GM18519 (cell line): ENCODE results near the gene SLC2A4RG.
"Not testable (repeated sequence)": the region's sequence is repeated elsewhere in the genome, so short reads cannot be mapped to it uniquely, and the experiment has no call there.

Experiments
- ATAC-seq: cut with Tn5 transposase; IDR thresholded peaks from one replicate; pipeline ENCODE4 v1.9.1; 2021; ENCODE audit warnings: mild to moderate bottlenecking, moderate library complexity; ENCODE audit not compliant: unreplicated experiment, low FRiP score

SLC2A4RG gene

DNA sequence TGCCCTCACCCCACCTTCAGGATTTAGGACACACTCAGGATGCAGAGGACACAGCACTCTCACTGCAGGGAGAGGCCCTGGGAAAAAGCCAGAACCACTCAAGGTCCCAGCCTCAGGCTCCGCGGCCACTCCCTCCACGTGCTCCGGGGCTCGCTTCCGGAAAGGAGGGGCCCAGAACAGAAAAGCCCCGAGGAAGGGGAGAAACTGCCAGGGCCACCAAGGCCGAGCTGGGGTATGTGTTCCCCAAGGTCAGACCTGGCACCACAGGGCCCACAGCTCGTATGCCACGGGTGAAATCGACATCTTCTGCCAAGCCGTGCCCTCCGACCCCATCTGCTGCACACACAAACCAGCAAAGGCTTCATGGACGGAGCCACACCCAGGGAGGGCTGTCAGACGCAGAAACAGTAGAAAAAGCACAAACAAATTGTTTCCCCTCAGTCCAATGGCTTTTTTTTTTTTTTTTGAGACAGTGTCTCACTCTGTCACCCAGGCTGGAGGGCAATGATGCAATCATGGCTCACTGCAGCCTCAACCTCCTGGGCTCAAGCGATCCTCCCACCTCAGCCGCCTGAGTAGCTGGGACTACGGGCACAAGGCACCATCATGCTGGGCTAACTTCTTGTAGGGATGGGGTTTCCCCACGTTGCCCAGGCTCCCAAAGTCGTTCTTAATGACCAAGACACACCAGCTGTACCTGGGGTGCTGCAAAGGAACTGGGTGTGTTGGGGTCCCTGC, 33.4 kb downstream of the SLC2A4RG start:
- no peak for ATAC-seq

DNA sequence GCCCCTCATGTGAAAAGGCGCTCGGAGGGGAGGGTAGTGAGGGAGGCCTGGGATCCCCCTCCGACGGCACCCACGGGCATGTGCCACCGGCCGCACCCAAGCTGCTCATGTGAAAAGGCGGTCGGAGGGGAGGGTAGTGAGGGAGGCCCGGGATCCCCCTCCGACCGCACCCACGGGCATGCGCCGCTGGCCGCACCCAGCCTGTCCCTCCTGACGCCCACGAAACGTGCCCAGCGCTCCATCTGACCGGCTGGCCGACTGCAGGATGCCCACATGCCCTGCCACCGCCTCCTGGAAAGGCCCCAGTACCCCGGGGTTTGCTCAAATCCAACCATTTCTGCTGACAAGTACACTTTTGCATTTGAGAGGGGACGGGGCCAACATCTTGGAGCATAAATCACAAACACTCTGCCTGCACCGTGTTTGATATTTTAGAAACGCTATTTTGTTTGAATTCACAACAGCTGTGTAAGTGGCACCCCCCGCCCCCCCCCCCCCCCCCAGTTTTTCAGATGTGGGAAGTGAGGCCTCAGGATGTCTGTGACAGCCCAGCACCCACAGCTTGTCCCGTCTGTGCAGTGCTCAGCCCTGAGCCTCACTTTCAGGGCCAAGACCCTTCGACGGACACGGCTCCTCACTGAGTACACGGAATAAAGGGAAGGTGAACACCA, 34.1 kb downstream of the SLC2A4RG start:
- ATAC-seq = no peak

DNA sequence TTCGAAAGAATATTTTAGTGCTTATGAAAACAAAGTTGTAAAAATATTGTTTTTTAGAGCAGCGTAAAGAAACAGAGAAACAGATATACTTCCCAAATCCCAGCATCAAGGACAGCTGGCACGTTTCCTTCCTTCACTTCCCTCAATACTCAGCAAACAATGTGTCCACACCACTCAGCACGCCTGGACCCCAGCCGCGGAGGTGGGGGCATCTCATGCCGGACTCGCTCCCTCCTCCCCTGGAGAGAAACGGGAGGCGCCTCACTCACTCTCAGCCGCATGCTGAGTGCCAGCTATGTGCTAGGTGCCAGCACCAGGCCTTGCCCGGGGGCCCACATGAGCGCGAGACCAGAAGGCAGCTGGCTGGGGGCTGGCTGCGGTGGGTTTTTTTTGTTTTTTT, 34.7 kb downstream of the SLC2A4RG start:
- no peak for ATAC-seq

DNA sequence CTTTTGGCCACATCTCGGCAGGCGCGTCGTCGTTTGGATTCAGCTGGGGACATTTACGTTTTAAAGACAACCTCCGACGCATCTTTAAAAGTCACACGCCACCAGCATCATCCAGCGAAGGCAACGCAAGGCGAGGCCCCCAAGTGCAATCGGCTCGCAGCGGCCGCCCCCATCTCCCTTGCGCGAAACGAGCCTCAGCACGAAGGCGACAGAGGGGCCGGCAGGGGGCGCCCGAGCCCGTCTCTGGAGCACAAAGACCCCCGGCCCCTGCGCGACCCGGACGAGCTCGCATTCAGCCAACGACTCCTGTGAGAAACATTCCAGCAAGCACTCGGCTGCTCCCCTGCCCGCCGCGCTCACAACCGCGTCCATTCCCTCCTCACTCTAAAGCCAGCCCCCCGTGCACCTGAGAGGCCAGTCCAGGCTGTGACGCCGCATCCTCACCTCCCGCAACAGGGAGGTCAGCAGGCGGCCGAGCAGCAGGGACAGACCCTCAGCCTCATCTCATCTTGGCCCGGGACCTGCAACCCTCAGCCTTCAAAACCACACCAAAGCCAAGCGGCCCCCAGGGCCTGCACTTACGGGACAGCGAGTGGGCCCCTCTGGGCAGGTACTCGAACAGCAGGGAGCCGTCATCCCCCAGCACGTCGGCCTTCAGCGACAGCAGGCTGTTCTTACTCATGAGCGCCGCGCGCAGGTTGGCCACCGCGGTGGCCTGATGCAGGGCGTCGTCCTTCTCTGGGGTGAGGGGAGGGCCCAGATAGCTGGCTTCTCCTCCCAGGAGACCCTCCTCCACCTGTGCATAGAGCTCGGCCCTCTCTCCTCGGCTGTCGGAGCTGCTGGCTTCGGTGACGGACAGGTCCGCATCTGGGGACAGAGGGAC, 35.8 kb downstream of the SLC2A4RG start:
- ATAC-seq = no peak

DNA sequence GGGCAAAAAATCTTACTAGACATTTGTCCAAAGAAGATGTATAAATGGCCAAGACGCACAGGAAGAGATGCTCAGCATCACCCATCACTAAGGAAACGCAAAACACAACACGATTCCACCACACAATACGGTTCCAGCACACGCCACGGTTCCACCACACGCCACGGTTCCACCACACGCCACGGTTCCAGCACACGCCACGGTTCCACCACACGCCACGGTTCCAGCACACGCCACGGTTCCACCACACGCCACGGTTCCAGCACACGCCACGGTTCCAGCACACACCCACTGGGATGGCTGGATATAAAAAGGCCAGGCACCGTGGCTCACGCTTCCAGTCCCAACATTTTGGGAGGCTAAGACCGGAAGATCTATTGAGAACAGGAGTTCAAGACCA, 37.3 kb downstream of the SLC2A4RG start:
- not testable (repeated sequence) for ATAC-seq

DNA sequence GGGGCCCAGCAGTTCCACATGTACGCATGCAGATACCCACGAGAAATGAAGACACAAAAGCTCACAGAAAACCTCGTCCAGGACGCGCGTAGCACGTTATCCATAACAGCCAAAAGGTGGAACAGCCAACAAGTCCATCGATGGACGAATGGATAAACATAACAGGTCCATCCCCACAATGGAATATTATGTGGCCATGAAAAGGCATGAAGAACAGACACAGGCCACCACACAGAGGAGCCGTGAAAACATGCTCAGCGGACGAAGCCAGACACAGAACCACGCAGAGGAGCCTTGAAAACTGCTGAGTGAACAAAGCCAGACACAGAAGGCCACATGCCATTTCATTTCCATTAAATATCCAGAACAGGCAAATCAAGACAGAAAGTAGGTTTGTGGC, 38.0 kb downstream of the SLC2A4RG start:
- no peak for ATAC-seq

DNA sequence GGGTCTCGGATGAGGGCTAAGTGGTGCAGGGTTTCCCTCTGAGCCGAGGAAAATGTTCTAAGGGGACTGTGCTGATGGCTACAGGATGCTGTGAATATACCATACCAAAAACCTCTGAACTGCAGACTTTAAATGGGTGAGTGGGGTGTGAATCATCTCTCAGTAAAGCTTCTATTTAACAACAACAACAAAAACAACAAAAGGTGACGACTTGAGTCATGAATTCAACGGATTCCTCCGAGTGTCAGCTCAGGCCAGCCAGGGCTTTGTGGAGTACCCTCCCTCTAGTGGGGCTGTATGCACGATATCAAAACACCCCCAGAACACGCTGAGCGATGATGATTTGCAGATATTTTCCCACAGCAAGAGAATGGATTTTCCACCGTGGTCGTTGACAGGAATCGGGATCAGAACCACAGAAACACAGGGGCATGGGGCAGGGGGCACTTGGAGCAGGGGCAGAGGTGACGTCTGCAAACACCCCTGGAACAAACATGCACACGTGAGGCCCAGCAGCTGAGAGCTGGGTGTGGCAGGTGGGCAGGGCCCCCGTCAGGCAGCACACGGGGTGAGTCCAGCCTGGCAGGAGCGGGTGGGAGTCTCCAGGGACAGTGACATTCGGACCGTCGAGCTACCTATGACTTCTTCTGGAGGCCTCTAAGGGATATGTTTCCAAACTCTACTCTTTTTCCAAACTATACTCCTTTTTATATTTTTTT, 38.6 kb downstream of the SLC2A4RG start:
- no peak for ATAC-seq

DNA sequence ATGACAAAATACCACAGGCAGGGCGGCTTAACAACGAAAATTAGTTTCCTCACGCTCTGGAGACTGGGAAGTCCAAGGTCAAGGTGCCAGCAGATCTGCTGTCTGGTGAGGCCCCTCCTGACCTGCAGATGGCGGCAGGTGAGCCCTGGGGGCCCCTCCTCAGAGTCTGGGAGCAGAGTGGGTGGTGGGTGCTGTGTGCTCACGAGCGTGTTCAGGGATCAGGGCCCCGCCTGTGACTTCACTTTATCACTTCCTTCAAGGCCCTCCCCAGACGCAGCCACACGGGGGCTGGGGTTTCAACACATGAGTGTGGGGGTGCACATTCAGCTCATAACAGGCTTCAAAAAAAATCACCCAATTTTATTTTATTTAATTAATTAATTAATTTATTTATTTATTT, 39.3 kb downstream of the SLC2A4RG start:
- no peak for ATAC-seq

DNA sequence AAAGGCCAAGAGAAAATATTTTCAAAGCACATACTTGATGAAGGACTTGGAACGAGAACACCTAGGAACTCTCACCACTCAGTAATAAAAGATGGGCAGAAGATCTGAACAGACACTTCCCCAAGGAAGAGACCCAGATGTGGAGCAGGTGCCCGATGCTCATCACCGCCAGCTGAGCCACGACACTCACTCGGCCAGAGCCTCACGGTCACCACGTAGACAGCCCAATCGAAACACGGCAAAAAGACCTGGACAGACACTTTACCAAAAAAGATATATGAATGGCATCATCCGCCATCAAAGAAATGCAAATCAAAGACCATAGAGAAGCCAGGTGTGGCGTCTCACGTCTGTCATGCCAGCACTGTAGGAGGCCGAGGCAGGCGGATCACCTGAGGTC, 41.6 kb downstream of the SLC2A4RG start:
- ATAC-seq = no peak

DNA sequence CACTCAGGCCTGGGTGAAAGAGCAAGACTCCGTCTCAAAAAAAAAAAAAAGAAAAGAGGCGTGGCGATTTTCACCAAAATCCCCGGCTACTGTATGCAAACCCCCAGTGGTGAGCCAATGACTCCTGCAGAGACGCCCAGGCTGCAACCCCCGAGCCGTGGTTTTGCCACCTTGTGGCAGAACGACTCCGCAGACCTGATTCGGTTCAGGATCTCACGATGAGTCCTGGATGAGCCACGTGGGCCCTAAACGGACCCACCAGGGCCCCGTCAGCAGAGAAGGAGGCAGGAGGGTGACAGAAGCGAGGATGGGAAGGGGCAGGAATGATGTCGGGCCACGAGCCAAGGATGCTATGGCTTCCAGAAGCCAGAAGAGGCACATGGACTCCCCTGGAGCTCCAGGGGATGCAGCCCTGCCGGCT, 42.5 kb downstream of the SLC2A4RG start:
- ATAC-seq = no peak

DNA sequence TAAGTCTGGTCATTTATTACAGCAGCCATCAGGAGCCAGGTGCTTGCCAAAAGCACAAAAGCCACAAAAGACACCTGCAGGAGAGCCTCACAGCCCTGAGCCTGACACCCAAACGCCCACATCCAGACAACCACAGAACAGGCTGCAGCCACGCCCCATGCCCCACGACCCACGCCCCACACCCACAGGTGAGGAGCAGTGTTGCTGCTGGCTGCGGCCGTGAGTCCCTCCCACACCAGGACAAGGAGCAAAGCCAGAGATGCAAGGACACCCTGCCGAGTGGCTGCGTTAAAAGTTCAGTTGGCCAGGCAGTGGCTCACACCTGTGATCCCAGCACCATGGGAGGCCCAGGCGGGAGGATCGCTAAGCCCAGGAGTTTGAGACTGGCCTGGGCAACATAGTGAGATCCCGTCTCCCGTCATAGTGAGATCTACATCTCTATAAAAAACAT, 43.0 kb downstream of the SLC2A4RG start:
- no peak for ATAC-seq

DNA sequence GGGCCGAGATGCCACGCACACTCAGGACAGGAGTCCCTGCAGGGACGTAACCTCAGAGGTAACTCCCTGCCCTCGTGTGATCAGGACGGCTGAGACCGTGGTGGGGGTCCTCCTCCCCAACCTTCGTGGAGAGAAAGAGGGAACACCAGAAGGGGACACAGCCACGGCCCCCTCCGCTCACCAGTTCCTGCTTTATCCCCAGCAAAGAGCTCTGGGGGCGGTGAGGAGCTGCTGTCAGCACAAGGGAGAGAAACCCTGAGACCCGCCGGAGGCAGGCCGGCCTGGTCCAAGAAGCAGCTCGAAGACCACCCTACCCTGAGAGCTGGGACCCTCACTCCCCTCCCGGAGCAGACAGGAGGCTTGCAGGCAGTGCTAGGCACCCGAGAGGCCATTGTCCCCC, 44.4 kb downstream of the SLC2A4RG start:
- ATAC-seq = no peak

DNA sequence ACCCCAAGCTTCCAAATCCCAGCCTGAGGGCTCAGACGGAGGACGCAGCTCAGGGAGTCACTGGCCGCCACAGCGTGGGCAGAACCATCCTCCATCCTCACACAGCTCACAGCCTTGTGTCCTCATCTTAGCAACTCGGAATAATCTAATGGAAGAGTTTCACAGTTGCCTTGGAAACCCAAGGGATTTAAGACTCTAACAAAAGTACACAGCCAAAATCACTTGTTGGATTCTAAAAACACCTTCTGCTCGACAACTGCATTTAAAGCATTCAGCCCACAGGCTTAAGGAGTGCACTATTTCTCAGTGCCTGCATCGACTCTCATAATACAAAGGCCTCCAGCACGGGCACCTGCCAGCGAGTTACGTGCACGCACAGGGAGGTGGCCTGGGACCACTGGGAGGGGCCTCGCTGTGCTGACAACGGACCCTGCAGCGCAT, 46.1 kb downstream of the SLC2A4RG start:
- ATAC-seq = no peak

DNA sequence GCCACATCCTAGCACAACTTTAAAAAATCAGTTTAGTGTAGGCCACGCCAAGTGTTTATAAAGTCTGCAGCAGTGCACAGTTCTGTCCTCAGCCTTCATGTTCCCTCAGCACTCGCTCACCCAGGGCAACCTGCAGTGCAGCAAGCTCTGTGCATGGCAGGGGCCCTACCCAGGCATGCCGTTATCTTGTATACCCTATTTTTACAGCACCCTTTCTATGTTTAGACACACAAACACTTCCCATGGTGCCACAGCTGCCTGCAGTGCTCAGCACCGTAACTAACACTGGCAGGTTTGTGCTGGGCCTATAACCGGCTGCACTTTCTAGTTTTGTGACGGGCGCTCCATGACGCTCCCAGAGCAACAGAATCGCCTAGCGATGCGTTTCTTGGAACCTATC, 47.7 kb downstream of the SLC2A4RG start:
- ATAC-seq = no peak

DNA sequence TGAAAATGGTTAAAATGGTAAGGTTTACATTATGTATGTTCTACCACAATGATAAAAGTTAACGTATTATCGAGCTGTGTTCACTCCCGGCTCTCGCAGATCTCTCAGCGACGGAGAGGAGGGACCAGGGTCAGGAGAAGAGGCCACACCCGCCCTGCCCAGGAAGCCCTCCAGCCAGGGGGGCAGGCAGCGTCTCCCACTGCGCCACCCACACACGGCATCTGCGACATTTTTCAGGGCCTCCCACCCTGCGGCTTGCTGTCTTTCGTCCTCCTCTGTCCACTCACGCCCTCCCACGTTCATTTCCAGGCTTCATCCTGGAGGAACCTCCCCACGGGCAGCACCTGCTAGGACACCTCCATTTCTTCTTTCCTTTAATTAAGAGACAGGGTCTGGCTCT, 48.2 kb downstream of the SLC2A4RG start:
- ATAC-seq = no peak

DNA sequence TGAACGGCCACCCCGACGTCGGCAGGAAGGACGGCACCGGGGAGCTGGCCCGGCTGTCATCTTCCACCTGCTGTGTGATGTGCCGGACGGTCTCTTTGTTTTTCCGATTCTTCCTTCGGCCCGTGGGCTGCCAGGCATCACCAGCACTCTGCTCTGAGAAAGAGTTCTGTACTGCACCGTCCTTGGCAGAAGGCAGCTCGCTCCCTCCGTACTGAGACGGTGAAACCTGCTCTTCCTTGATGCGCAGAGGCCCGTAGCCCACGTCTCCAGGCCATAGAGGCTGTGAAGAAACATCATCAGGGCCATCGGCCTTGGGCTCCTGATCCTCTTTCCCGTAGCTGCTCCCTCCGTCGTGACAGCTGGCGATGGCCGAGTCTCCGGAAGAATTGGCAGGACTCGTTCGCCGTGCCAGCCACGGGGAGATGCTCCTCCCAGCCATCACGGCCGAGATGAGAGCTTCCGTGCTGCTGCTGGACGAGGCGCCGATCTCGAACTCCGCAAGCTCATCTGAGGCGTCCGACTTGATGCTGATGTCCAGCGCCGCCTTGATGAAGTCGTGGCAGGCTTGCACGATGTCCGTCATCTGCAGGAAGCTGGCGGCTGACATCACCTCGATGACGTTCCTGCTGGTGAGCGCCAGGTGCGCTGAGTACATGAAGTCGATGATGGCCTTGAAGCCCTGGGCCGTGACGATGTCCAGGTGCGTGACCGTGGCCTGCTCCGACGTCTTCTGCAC, 50.4 kb downstream of the SLC2A4RG start:
- no peak for ATAC-seq

DNA sequence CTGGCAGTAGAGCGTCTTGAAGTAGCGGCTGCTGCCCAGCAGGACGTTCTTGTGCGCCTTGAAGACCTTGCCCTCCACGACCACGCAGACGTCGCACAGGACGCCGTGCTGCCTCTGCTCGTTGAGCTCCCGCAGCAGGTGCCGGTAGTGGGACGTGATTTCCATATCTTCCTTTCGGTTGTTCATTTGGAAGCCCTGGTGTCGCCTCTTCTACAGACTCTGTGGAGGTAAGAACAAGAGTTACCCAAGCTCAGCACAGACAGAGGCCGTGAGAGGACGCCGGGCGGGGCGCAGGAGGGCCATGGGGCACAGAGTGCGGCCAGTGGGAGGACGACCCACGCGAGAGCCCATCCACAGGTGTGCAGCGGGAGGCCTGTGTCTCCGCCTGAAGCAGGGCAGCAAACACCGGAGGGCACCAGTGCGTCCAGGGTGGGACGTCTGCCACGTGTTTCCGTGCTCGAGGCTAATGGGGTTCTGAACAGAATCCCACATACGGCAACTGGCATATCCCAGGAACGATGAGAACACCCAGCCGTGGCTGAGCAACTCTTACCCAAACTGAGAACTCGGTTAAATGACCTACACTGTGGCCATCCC, 51.1 kb downstream of the SLC2A4RG start:
- ATAC-seq = no peak

DNA sequence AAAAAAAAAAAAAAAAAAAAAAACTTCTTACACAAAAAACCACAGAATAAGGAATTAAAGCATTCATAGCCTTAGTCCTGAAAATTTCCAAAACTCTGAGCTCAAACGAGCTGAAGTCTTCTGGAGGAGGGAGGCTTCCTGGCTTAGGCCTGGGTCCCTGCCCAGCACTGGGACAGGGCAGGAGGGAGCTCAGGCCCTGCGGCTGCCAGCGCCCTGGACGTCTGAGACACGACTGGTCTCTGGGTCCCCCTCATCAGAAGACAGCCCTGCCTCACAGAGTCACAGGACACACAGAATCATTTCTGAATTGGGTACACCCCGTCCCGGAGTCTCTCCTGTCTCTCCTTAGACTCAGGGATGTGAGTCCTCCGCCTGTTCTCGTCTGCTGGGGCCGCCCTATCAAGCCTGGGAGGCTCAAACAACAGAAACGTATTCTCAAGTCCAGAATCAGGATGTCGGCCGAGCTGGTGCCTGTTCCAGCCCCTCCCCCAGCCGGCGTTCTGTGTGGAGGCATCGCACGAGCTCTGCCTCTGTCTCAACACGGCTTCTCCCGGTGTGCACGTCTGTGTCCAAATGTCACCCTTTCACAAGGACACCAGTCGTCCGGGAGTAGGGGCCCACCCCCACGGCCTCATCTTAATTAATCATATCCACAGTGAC, 52.1 kb downstream of the SLC2A4RG start:
- ATAC-seq = no peak

DNA sequence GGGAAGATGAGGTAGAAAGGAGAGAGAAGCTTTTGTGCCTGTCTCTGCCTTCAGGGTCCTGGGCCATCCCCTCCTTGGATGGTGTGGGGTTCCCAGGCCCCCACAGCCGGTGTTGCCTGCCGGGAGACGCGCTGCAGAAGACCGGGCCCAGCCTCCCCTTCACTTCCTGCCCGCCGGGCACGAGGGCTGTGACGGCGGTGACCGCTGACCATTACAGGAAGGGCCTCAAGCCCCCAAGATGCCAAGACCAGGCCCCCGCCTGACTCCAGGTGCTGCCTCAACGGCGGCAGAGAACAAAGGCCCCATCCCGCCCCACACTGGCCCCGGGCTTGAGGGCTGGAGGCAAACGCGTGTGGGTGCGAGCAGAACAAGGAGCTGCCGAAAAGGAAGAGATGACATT, 53.3 kb downstream of the SLC2A4RG start:
- ATAC-seq = no peak
